GM23338 (cell line): Measurements from ENCODE around the gene ZFP36L1. TPM values are rescaled to one million over a fixed set of nuclear protein-coding genes. Genes with fewer than 3 reads are reported as not detected.

Experiments
- ATAC-seq: fragments of 200-7000 bp; cut with Tn5 transposase; 3 replicates; pipeline ENCODE4 v1.9.1; 2020
- DNase-seq: peaks from one replicate; pipeline ENCODE4 v3.0.0-alpha.2; 2015; ENCODE audit warnings: low spot score
- H2AFZ ChIP-seq: fragments of 200-600 bp; sonication (generic); 2 replicates; pipeline ENCODE4 v1.8.0; 2016; ENCODE audit warnings: antibody characterized with exemption, mild to moderate bottlenecking, moderate library complexity
- H3F3A ChIP-seq: fragments of 200-600 bp; sonication (generic); replicated peaks from 2 replicates; pipeline ENCODE4 v1.8.0; 2017; ENCODE audit warnings: antibody characterized with exemption, mixed run types, low read depth
- H3K27ac ChIP-seq: fragments of 200-600 bp; sonication (generic); 2 replicates; pipeline ENCODE4 v1.6.1; 2016; ENCODE audit warnings: low read depth
- H3K27me3 ChIP-seq: fragments of 200-600 bp; sonication (generic); 2 replicates; pipeline ENCODE4 v1.8.0; 2016; ENCODE audit warnings: mild to moderate bottlenecking, mixed run types, moderate library complexity; ENCODE audit not compliant: insufficient read depth
- H3K36me3 ChIP-seq: fragments of 200-600 bp; sonication (generic); 2 replicates; pipeline ENCODE4 v1.8.0; 2016; ENCODE audit warnings: mild to moderate bottlenecking; ENCODE audit not compliant: insufficient read depth
- H3K4me1 ChIP-seq: fragments of 200-600 bp; sonication (generic); 2 replicates; pipeline ENCODE4 v1.8.0; 2016; ENCODE audit warnings: mild to moderate bottlenecking, moderate library complexity; ENCODE audit not compliant: insufficient read depth
- H3K4me2 ChIP-seq: fragments of 200-600 bp; sonication (generic); 2 replicates; pipeline ENCODE4 v1.7.1; 2017; ENCODE audit warnings: mixed run types
- H3K4me3 ChIP-seq: fragments of 200-600 bp; sonication (generic); 2 replicates; pipeline ENCODE4 v1.6.1; 2016; ENCODE audit warnings: mixed run types
- H3K79me2 ChIP-seq: fragments of 200-600 bp; sonication (generic); replicated peaks from 2 replicates; pipeline ENCODE4 v1.8.0; 2017; ENCODE audit warnings: mild to moderate bottlenecking; ENCODE audit not compliant: insufficient read depth
- H3K9me2 ChIP-seq: fragments of 200-600 bp; sonication (generic); 2 replicates; pipeline ENCODE4 v1.8.0; 2017; ENCODE audit not compliant: insufficient read depth
- H4K20me1 ChIP-seq: fragments of 200-600 bp; sonication (generic); replicated peaks from 2 replicates; pipeline ENCODE4 v1.8.0; 2017; ENCODE audit warnings: mild to moderate bottlenecking; ENCODE audit not compliant: insufficient read depth
- H3K27ac Mint-ChIP-seq: 2 replicates; pipeline ENCODE4 v1.8.0; 2020; ENCODE audit warnings: inconsistent platforms, mild to moderate bottlenecking, moderate library complexity, mixed read lengths
- H3K27me3 Mint-ChIP-seq: 3 replicates; pipeline ENCODE4 v1.8.0; 2022; ENCODE audit warnings: low read depth, mild to moderate bottlenecking, moderate library complexity, mixed read lengths, inconsistent platforms; ENCODE audit not compliant: insufficient read depth, poor library complexity
- H3K36me3 Mint-ChIP-seq: 3 replicates; pipeline ENCODE4 v1.8.0; 2021; ENCODE audit warnings: low read depth, mild to moderate bottlenecking, inconsistent platforms, moderate library complexity, mixed read lengths
- H3K4me1 Mint-ChIP-seq: 3 replicates; pipeline ENCODE4 v1.8.0; 2020; ENCODE audit warnings: mild to moderate bottlenecking, inconsistent platforms, mixed read lengths
- H3K4me3 Mint-ChIP-seq: 3 replicates; pipeline ENCODE4 v1.8.0; 2021; ENCODE audit warnings: moderate library complexity, mild to moderate bottlenecking, inconsistent platforms, mixed read lengths
- H3K9me3 Mint-ChIP-seq: 3 replicates; pipeline ENCODE4 v1.8.0; 2020; ENCODE audit warnings: moderate library complexity, mild to moderate bottlenecking, inconsistent platforms, mixed read lengths
- CREB1 ChIP-seq: fragments of 250-450 bp; sonication (Bioruptor Pico); IDR thresholded peaks from 2 replicates; pipeline ENCODE4 v1.5.0; 2020; ENCODE audit warnings: low read depth, mild to moderate bottlenecking, moderate library complexity
- CTCF ChIP-seq, 2 experiments: fragments of 200-600 bp in 1 of 2; sonication (generic) in 1 of 2; conservative IDR thresholded peaks; 2 replicates each; pipeline versions ENCODE4 v1.5.1 to v1.6.1; 2016 to 2017; ENCODE audit warnings: antibody characterized with exemption in 2 of 2, low read depth in 2 of 2, mild to moderate bottlenecking in 2 of 2, moderate library complexity in 1 of 2
- ETS1 ChIP-seq: IDR thresholded peaks from 2 replicates; pipeline ENCODE4 v1.6.1; 2016; ENCODE audit warnings: antibody characterized with exemption
- JUNB ChIP-seq: IDR thresholded peaks from one replicate; pipeline ENCODE4 v1.6.1; 2016; ENCODE audit warnings: antibody characterized with exemption; ENCODE audit not compliant: unreplicated experiment
- POLR2AphosphoS5 ChIP-seq: IDR thresholded peaks from 2 replicates; pipeline ENCODE4 v1.6.1; 2016; ENCODE audit warnings: antibody characterized with exemption, low read depth
- REST ChIP-seq: IDR thresholded peaks from one replicate; pipeline ENCODE4 v1.6.1; 2018; ENCODE audit warnings: antibody characterized with exemption; ENCODE audit not compliant: unreplicated experiment
- STAT1 ChIP-seq: IDR thresholded peaks from one replicate; pipeline ENCODE4 v1.6.1; 2016; ENCODE audit warnings: antibody characterized with exemption; ENCODE audit not compliant: unreplicated experiment
- ZNF462 ChIP-seq: fragments of 250-450 bp; sonication (Bioruptor Pico); IDR thresholded peaks from 2 replicates; pipeline ENCODE4 v1.5.0; 2020; ENCODE audit warnings: mild to moderate bottlenecking, moderate library complexity
- polyA plus RNA-seq: library from polyadenylated mRNA; unstranded; fragments of >200 nt; fragmentation: Nextera tagmentation; extraction: Ambion mirVana; gene quantifications from 2 replicates; pipeline ENCODE4 v1.2.1, GENCODE V29; 2016
- total RNA-seq: library from RNA; depleted of rRNA; stranded (reverse); fragments of >200 nt; shearing (Covaris generic); gene quantifications from 2 replicates; pipeline ENCODE4 v1.2.3, GENCODE V29; 2014

Gene ZFP36L1
- total and polyA plus RNA-seq, 2 experiments from 2014 or later, result 148 to 382 TPM

GRCh38 chr14:68824207-68824516, 31.3 kb upstream of the ZFP36L1 start (continued):
- TF ChIP-seq CTCF (conservative IDR thresholded peaks at IDR 0.05; ENCODE audit: low read depth in 2 of 2) (no peak), JUNB (no peak), STAT1 (no peak)

- TF ChIP-seq ZNF462 (CRISPR knock-in tag), result no peak
- no peak for TF ChIP-seq CREB1
- no peak for TF ChIP-seq ETS1
- no peak for TF ChIP-seq JUNB
- no peak for TF ChIP-seq REST
- TF ChIP-seq POLR2AphosphoS5, result no peak
- TF ChIP-seq STAT1, result no peak
- no peak for TF ChIP-seq CTCF (conservative IDR thresholded peaks at IDR 0.05; ENCODE audit: low read depth in 2 of 2)
- H3K4me3 Mint-ChIP-seq, result no peak overlapping the region
- no peak overlapping the region for H3K27ac Mint-ChIP-seq
- Histone ChIP-seq H3K79me2 (no peaks in the 10 kb centered on the region), H3K36me3 (no peaks in the 10 kb centered on the region), H4K20me1 (no peaks in the 10 kb centered on the region), H3K27ac (no peak overlapping the region), H3K4me3 (no peak overlapping the region), H3K27me3 (no peaks in the 10 kb centered on the region), H3K4me1 (peaks cover 8% of the 10 kb centered on the region; the same call in 1 of the 2 replicates), H3K4me2 (no peak overlapping the region), H3F3A (0 out of 2 replicates have a peak, but pooled peaks cover 4% of the 10 kb centered on the region), H3K9me2 (no peaks in the 10 kb centered on the region), H2AFZ (peak overlapping the region; percentile 47; the same call in 1 of the 2 replicates)
- no peaks in the 10 kb centered on the region for H3K9me3 Mint-ChIP-seq
- DNase-seq (no peak), ATAC-seq (no peak)
- H3K27me3 Mint-ChIP-seq, result peaks cover 4% of the 10 kb centered on the region
- no peaks in the 10 kb centered on the region for H3K36me3 Mint-ChIP-seq
- peaks cover 22% of the 10 kb centered on the region for H3K4me1 Mint-ChIP-seq
Measured at GRCh38 chr14:68823434-68824206, 30.8 kb upstream of the ZFP36L1 start.
